Activated T-cell treated with anti-CD3 and anti-CD28 coated beads for 1 hour (primary cell): ENCODE results near the gene POU3F2.

Experiments used
- DNase-seq: peaks from one replicate; pipeline ENCODE4 v3.0.0-alpha.2; 2020; ENCODE audit warnings: low read depth

Gene POU3F2

GRCh38 chr6:98831057-98831958, 3.1 kb upstream of the POU3F2 start:
- DNase-seq: no peak

DNA sequence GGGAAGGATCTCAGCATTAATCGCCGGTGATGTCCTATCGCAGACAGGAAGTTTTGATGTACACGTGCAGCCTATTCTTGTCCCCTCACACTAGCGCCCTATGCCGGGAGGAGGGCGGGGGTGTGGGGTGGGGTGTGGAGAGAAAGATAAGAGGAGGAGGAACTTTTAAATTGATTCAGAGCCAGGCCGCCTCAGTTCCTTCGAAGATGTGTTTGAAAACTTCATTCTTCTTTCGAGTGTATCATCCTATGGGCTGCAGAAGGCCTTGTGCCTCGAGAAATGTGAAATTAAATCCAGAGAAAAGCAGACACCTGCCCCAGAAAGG, 2.5 kb upstream of the POU3F2 start:
- no peak for DNase-seq

DNA sequence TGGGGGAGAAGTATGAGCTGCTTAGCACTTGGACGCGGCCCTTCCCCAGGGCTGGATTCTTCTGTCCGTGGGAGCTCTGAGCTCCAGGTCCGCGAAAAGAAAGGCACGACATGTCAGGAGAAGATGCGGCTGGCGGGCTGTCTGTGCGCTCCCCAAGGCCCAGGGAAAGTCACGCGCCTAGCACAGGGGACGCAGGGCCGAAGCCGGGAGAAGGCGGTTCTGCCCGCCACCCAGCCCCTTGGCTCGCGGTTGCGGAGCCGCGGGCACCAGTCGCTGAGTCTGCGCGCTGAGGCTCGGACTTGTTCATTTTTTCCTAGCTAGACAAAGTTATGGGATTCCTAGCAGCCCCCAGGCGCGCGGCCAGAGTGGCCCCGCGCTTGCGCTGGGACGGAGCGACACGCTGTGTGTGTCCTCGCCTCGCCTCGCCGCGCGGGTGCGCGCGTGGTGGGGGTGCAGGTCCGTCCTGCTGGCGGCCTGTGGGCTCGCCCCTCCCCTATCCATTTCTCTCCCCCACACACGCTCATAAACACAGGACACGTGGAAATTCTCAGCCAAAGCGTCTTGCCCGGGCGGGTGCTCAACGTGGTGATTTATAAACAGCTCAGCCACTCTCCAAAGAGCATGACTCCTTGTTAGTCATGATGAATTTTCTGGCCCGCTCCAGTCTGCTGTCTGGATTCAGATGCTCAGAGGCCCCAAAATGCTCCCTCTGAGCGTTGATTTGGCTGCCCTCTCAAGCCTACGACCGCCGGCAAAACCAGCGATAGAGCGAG, 1.9 kb upstream of the POU3F2 start:
- no peak for DNase-seq

- DNase-seq: no peak
These were observed 1.4 kb upstream of the POU3F2 start for GRCh38 chr6:98833057-98833306.

GRCh38 chr6:98833307-98834059, 891 bp upstream of the POU3F2 start:
- no peak for DNase-seq

DNA sequence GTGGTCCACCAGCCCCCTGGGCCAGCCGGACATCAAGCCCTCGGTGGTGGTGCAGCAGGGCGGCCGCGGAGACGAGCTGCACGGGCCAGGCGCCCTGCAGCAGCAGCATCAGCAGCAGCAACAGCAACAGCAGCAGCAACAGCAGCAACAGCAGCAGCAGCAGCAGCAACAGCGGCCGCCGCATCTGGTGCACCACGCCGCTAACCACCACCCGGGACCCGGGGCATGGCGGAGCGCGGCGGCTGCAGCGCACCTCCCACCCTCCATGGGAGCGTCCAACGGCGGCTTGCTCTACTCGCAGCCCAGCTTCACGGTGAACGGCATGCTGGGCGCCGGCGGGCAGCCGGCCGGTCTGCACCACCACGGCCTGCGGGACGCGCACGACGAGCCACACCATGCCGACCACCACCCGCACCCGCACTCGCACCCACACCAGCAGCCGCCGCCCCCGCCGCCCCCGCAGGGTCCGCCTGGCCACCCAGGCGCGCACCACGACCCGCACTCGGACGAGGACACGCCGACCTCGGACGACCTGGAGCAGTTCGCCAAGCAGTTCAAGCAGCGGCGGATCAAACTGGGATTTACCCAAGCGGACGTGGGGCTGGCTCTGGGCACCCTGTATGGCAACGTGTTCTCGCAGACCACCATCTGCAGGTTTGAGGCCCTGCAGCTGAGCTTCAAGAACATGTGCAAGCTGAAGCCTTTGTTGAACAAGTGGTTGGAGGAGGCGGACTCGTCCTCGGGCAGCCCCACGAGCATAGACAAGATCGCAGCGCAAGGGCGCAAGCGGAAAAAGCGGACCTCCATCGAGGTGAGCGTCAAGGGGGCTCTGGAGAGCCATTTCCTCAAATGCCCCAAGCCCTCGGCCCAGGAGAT, 1.0 kb downstream of the POU3F2 start:
- no peak for DNase-seq

DNA sequence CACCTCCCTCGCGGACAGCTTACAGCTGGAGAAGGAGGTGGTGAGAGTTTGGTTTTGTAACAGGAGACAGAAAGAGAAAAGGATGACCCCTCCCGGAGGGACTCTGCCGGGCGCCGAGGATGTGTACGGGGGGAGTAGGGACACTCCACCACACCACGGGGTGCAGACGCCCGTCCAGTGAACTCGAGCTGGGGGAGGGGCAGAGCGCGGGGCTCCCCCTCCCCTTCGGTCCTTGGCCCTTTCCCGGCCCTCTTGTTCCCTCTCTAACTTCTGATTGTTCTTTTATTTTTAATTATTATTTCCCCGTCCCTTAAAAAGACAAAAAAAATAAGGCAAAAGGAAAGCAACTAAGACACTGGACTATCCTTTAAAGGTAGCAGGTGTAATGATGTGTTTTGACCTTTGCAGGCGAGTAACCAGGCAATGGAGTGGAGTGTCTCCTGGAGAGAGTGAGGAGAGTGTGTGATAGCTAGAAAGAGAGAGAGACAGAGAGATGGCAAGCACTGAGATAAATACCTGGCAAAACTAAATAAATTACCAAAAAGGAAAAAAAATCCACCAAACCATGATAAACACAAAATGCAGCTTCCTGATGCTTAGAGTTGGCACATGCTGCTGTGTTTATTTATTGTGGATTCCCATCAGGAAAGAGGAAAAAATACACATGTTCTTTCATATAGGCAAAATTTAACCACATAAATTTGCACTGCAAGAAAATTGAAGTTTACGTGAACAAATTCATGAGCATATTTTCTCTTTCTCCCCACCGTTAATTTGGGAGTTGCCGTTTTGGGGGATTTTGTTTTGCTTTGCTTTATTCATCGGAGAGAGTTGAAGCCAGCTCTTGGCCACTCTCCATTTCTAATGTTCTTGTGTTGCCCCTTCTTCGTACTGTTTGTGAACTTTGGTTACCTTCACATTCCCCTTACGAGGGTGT, 1.9 kb downstream of the POU3F2 start:
- DNase-seq: no peak

GRCh38 chr6:98836962-98837944, 2.9 kb downstream of the POU3F2 start:
- DNase-seq: no peak

GRCh38 chr6:98838032-98838431, 3.7 kb downstream of the POU3F2 start:
- no peak for DNase-seq

DNA sequence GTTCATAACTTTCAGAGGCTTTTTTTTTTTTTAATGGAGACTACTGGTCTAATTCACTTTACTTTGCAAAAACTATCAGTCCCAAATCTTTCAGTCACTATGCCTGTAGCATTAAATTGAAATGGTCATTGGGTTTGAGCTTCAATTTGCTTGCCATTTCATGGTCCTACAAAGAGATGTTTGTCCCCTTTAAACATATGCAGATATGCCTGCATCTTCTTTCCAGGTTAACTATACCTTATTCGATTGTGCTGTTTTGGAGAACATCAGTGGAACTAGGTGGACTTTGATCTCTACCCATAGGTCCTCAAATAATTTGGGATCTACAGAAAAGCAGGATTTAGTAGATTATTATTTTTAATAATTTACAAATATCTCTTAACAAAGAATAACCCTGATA, 4.6 kb downstream of the POU3F2 start:
- no peak for DNase-seq

DNA sequence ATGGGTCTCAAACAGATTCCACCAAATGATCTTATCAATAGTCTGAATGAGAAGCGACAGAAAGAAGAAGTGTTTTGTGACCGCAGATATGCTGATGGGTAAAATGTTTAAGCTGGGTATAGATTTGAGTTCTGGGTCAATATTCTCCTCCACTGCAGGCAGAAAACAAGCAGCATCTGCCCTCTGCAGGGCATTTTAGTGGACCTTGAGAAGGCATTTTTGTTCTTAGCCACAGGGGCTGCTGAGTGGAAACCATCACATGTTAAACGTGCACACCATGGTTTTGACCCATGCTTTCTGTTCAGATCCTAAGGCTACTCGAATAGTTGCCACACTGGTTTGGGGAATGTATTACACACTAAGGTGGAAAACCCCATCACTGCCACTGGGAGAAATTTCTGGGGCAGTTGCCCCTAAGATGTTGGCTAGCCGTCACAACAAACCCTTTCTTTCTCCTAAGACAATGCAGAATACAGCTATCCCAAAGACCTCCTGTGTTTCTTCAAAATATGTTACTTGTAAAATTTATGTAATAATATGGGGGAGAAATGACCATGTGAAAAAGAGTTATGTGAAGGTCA, 5.5 kb downstream of the POU3F2 start:
- DNase-seq: no peak

- no peak for DNase-seq
These were observed 6.0 kb downstream of the POU3F2 start for GRCh38 chr6:98840385-98840784.

- no peak for DNase-seq
These were observed 6.7 kb downstream of the POU3F2 start for GRCh38 chr6:98840996-98841513.

GRCh38 chr6:98841621-98842341, 7.4 kb downstream of the POU3F2 start:
- DNase-seq: no peak

DNA sequence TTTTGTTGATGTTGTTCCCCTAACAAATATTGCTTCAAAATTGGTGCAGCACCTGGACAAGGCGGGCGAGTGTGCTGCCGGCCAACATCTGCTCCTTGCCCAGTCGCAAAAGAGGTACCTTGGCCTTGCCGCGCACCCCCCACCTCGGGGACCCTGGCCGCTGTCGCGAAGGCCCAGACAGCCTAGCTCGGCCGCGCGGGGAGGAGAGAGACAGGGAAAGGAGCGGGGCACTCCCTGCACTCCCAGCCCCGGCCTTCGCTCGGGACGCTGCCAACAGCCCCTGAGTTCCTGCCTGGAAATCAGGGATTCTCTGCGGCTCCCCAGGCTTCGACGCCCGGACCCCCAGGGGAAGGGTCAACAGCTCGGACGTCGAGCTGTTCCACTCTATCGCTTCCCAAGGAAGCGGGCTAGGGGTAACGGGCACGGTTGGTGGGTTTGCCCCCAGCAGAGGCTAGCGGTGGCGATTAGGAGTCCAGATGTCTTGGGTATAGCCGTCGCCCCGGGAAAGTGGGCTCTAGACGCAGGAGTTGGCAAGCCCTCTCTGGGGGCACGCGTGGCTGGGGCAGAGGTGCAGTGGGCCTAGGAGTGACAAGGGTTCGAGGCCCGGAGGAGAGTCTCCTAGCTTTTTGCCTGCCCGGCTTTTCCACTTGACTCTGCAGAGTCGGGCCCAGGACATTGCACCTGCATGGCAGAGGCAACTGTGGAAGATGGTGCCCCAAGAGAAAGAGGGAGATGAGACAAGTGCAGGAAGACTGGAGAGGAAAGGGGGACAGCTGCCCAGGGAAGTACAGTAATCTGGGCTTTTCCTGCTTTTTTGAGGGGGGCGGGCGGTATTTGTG, 8.2 kb downstream of the POU3F2 start:
- no peak for DNase-seq

GRCh38 chr6:98843271-98844243, 9.2 kb downstream of the POU3F2 start:
- DNase-seq: no peak
